C1 segment of cervical spinal cord (tissue), 14 donors: ENCODE measurements around the gene AGTR1.
"Not testable (repeated sequence)": the region's sequence is repeated elsewhere in the genome, so short reads cannot be mapped to it uniquely, and the experiment has no call there.

ENCODE experiments used
- DNase-seq, 14 donors: peaks; one replicate each; lab custom pipeline; 2025; lab: John Stamatoyannopoulos, UW

The AGTR1 gene

DNA sequence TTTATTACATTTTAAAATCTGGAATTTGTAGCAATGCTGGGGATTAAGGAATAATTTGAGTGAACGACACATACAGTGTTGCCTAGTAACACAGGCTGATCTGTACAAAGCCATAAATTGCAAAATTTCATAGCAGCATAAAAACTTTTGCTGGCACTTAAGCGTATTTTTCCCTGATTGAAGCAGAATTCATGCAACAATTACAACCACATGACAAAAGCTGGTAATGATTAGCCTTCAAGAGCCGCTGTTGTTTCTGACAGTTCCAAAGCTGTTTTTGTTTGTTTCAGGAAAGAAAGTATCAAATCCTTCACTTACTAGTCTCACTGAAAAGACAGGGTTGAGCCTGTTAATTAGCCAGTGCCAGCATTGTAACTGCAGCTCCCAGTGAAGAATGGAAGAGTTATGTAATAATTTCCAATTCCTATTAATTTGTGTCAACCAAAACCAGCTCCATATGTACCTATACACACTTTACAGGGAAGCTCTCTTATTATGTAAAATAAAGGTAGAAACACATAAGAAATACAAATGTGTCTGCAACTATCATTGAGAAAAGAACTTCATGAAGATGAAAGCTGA lies 60.7 kb downstream of the AGTR1 start:
- no peak for DNase-seq

DNA sequence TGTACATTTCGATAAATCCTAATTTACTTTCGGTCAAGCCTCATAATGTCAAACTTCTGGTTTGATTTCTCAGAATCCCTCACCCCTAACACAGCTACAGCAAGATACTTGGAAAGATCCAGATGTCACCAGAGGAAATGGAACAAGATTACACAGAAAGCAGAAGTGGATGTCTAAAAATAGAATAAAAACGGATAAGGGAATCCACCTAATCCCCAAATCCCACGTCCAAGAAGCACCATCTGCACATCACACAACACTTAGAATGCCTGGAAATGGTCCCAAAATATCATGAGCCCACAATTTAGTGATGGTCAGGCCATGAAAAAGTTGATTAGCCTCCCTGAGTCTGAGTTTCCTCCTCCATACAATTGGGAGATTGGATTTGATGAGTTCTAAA lies 61.7 kb downstream of the AGTR1 start:
- DNase-seq = no peak

DNA sequence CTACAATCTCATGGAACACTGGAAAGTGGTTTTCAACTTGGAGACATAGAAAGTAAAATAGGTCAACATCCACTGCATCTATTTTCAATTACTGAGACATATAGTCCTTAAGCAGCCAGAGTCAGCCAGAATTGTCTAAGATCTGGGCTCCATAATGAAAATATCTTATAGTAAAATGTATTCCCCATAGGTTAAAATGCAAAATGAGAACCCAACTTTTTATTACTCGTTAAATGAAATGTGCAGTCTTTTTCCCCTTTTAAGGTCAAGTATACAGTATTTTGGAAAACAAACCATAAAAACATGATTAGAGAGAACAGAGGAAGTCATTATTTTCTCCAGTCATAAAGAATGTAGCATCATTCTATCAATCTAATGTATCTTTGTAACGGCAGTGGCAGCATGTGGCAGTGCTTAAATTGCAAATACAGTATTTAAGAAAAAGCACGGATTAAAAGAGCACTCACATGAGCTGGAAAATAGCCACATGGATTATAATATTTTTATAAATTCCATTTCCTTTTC lies 65.5 kb downstream of the AGTR1 start:
- DNase-seq = no peak

DNA sequence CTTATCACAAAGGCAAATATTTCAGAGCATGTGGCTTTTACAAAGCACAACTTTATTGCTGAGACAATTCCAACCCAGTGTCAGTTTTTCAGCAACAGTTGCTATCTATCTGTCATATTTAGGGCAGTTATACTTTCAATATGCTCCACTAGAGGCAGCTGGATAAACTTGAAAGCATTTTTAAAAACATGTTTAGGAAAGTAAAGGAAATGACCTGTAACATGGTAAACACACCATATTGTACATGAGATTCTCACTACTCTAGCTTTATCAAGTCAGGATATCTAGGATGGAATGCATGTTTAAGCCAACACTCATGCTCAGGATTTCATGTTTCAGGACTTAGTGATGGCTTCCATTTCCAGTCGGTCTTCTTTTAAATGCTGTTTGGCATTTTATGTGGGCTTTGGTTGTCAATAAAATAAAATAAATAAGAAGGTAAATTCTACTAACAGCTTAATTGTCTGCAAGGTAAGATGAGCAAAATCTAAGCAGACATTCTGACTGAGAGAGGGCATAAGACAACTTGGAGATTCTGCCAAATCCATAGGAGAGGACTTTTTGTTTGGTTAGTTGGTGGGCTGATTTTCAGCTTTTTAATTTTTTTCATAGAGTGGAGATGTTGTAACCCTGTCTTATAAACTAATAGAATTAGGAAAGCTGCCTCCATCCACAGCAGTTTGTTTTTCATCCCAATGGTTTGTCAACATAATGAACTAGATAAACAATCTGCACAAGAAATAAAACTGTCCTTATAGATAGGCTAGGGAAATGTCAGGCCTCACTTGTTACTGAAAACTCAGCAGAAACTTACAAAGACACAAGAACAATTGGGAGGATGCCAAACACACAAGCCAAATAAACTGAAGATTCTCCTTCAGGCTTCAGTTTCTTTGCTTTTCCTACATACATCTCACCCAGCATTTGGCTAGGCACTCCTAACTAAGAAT lies 66.6 kb downstream of the AGTR1 start:
- no peak for DNase-seq

DNA sequence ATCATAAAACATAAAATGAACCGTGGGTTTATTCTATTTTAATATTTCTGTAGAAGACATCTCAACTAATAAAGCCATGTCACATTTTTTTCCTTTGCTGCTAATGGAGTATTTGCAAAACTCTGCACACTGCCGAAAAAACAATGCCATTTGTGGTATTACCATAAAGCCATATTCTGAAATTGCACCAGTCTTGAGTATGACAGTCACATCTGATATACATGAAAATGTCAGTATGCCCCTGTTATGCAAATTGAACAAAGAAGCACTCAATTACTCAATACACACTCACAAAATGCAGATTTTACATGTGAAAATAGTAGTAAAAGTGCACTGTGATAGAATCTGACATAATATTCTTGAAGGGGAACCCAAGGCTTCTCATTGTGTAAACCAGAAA lies 74.7 kb downstream of the AGTR1 start:
- DNase-seq = no peak

DNA sequence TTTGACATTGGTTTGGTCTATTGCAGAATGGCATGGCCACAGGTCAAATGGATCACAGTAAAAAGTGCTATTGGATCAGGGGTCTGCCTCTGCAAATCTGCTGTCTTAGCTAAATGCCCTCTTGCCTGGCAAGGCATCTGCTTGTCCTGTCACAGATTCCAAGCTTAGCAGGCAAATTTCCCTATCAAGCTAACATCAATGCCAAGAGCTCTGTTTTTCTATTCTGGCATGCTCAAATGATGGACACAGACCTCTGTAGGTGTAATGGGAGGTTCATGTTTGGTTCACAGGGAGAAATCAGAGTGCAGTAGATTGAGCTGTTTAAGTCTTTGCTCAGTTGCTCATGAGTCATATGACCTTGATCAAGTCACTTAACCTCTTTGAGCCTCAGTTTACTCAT lies 75.1 kb downstream of the AGTR1 start:
- peak in 1 of 14 donors; percentile 68 for DNase-seq

DNA sequence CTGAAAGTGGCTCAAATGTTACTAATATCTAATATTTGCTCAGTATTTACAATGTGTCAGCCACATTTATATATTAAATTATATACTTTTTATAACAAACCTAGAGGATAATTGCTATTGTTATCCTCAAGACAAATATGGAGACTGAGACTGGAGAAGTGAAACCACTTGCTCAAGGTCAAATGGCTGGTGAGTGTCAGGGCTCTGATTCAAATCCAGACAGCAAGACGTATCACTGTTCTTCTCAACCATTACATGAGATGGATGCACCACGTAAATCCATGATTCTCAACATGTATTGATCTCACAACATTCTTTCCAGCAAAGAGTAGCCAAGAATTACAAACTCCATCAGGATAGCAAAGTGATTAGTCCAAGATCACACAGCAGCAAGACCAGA lies 76.1 kb downstream of the AGTR1 start:
- DNase-seq = no peak

DNA sequence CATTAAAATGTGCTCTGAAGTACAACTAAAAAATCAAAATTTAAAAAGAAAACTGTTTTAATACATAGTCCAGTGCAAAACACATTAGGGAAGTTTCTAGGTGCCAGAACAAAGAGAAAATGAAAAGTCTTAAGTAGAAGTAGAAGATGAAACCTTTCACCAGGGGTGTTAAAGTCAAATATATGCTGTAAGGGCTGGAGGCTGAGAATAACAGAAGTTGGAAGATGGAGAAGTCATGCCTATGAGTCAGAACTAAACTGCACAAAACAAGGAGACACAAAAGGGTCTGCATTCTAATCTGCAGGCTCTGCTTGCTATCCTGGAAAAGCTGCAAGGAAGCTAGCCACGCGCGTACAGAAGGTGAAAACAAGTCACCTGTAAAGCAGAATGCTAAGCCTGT lies 81.2 kb downstream of the AGTR1 start:
- no peak for DNase-seq

DNA sequence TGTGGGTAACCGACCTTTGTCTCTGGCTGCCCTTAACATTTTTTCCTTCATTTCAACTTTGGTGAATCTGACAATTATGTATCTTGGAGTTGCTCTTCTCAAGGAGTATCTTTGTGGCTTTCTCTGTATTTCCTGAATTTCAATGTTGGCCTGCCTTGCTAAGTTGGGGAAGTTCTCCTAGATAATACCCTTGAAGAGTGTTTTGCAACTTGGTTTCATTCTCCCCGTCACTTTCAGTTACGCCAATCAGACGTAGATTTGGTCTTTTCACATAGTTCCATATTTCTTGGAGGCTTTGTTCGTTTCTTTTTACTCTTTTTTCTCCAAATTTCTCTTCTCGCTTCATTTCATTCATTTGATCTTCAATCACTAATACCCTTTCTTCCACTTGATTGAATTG lies 87.3 kb downstream of the AGTR1 start:
- not testable (repeated sequence) for DNase-seq

DNA sequence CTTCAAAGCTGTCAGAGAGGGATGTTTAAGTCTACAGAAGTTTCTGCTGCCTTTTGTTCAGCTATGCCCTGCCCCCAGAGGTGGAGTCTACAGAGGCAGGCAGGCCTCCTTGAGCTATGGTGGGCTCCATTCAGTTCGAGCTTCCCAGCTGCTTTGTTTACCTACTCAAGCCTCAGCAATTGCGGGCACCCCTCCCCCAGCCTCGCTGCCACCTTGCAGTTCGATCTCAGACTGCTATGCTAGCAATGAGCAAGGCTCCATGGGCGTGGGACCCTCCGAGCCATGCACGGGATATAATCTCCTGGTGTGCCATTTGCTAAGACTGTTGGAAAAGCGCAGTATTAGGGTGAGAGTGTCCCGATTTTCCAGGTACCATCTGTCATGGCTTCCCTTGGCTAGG lies 88.5 kb downstream of the AGTR1 start:
- DNase-seq = not testable (repeated sequence)

DNA sequence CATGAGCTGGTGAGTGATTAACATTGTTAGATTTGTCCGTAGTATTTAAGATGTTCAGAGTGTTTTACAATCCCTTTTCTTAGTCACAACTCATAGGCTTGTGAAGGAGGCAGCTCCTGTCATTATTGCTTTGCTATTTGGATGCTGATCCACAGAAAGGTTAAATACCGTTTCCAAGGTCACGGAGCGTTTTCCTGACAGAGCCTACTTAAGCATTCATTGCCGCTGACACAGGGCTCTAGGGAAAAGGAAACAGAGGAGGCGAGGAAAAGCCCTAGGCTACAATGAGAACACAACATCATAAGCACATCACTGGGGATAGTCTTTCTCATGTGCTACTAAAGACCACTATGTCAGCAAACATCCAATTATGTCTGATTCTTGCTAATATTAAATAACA lies 91.4 kb downstream of the AGTR1 start:
- peak in 2 of 14 donors; percentile 1 to 15 for DNase-seq

DNA sequence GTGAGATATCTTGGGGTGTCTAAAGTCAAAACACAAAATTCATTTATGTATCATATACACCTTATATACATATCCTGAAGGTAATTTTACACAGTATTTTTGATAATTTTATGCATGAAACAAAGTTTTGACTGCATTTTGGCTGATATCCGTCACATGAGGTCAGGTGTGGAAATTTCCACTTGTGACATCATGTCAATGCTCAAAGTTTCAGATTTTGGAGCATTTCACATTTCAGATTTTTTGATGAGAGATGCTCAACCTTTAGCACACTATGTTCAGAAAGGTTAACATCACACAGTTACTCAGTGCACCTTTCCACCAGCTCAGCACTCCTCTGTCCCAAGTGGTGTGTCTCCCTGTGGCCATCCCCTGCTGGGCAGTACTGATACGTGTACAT lies 92.2 kb downstream of the AGTR1 start:
- DNase-seq = no peak

DNA sequence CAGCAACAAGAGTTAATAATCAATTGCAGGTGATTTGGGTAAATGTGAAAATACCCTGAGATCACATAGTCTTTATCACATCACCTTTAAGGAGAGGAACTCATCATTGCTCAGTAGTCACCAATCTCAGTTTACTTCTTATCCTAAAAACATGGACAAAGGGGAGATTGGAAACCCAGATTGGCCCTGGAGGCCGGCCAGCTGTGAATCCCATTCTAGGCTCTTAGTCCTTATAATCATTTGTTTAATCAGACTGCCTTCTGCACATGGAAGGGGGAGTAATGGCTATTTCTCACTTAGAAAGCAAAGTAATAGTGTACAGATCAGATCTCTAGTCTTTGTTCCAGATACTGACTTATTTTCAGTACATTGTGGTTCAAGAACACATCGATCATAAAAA lies 92.7 kb downstream of the AGTR1 start:
- peak in 2 of 14 donors; percentile 26 to 55 for DNase-seq

DNA sequence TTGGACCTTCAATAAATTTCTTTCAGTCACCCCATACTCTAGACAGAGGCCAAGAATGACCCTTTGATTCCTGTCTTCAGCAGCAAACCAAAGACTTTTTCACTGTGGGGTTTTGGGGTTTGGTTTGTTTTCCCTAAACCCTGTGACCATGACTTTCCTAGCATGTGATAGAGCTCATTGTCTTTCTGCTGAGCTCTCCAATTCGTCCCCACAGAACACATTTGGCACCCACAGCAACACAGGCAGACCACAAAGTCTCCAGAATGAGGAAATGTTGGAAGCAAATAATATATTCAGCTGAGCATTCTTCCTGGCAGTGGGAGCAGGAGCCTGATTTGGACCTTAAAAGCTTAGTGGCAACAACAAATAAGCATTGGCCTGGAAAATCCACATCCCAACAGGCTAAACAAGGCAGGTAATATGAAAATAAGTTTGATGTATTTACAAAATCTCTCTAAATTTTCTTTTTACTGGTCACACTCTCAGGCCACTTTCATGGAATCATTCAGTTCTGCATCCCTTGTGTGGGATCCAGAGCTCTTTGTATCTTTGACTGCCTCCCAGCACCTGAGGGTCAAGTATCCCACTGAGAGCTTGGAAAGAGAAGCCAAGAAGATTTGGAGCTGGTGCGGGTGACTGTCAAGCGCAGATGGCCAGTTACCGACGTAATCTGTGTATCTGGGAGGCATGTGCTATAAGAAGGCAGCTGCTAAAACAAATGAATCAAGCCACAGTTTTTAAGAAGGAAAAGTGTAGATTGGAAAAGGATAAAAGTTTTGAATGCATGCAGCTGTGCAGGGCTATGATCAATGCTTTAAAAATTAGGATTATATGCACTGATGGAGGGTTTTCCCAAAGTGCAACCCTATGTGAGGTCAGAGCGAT lies 93.4 kb downstream of the AGTR1 start:
- peak in 13 of 14 donors; percentile 5 to 94 (median 44) for DNase-seq

DNA sequence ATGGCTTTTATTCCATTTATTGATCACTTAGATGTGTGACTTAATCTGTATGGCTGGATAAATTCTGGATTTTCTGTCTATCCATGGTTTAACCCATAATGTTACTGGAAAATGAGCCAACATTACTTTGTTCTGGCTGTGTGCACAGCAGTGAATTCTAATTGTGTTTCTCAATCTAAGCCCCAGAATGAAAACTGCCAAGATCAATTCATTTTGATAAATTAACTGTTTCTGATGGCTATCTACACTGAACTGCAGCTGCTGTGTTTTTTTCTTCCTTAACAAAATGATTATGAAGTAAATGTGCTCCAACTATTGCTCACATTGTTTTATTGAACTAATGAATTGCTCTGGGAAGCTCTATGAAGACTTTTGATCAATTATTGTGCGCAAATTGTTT lies 94.2 kb downstream of the AGTR1 start:
- DNase-seq = no peak

DNA sequence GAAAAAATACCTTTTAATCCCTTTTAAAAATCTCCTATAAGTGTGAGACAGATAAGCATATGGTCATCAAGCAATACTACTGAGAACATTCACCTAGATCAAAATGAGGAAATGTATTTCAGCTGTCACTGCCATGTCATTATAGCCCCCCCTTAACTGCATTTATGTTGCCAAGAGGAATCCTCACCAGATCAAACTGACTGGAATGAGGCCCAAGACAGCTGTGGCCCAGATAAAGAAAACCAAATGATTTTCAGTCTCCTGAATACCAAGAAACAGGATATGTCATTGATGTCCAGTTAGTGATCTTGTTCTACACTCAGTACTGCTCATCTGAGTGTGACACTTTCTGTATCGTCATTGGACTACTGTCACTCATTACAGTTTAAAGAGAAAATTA lies 94.8 kb downstream of the AGTR1 start:
- no peak for DNase-seq
